ENCODE measurements around the gene TAT.
"Not testable (repeated sequence)": the region's sequence is repeated elsewhere in the genome, so short reads cannot be mapped to it uniquely, and the experiment has no call there.

Gene TAT

DNA sequence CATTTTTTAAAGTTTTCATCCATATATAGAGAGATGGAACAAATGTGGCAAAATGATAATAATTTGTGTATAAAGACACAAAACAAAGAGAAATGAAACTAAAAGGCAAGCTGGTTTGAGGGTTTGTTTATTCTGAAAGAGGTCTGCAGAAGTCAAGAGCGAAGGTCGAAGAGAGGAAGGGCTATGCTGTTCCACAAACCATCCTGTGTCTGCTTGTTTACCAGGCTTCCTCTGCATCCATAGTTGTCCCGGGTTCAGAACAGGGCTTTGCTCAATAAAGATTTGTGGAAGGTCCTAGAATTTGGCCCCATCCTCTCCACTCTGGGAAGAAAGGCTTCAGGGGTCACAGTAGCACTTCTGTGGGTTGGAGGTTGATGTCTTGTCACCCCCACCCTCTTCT lies 46.7 kb upstream of the TAT start:
- Histone ChIP-seq H3K27ac (ENCODE audit: low read length) (peak overlapping the region; percentile 30; the same call in 1 of the 2 replicates), H4K20me1 (ENCODE audit: insufficient read depth, low read length) (no peaks in the 10 kb centered on the region), H3K9ac (ENCODE audit: low read length) (peak overlapping the region; percentile 5; the same call in 1 of the 2 replicates), H3K9me2 (replicated peaks; ENCODE audit: insufficient read depth, low read length) (no peaks in the 10 kb centered on the region), H3K79me2 (ENCODE audit: low read length) (peaks cover 3% of the 10 kb centered on the region; the same call in 1 of the 2 replicates), H3K4me2 (ENCODE audit: low read depth, low read length) (peak overlapping the region; percentile 50), H3K27me3 (replicated peaks; ENCODE audit: insufficient read depth, low read length) (no peaks in the 10 kb centered on the region), H3K9me3 (replicated peaks; ENCODE audit: insufficient read depth, low read length) (no peaks in the 10 kb centered on the region), H3K36me3 (replicated peaks; ENCODE audit: insufficient read depth, low read length) (no peaks in the 10 kb centered on the region), H2AFZ (ENCODE audit: low read length) (peak overlapping the region; percentile 73), H3K4me1 (ENCODE audit: low read length) (peaks cover 24% of the 10 kb centered on the region), H3K4me3 (ENCODE audit: low read length) (peak overlapping the region; percentile 12), H3F3A (ENCODE audit: insufficient read depth, low read length) (peaks cover 4% of the 10 kb centered on the region)
- TF ChIP-seq, protein P1, sequence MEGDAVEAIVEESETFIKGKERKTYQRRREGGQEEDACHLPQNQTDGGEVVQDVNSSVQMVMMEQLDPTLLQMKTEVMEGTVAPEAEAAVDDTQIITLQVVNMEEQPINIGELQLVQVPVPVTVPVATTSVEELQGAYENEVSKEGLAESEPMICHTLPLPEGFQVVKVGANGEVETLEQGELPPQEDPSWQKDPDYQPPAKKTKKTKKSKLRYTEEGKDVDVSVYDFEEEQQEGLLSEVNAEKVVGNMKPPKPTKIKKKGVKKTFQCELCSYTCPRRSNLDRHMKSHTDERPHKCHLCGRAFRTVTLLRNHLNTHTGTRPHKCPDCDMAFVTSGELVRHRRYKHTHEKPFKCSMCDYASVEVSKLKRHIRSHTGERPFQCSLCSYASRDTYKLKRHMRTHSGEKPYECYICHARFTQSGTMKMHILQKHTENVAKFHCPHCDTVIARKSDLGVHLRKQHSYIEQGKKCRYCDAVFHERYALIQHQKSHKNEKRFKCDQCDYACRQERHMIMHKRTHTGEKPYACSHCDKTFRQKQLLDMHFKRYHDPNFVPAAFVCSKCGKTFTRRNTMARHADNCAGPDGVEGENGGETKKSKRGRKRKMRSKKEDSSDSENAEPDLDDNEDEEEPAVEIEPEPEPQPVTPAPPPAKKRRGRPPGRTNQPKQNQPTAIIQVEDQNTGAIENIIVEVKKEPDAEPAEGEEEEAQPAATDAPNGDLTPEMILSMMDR (IDR thresholded peaks at IDR 0.05; ENCODE audit: low read length) = no peak
- TF ChIP-seq EZH2phosphoT487 (IDR thresholded peaks at IDR 0.05; ENCODE audit: low read length) = no peak
- peak; percentile 59 for DNase-seq

DNA sequence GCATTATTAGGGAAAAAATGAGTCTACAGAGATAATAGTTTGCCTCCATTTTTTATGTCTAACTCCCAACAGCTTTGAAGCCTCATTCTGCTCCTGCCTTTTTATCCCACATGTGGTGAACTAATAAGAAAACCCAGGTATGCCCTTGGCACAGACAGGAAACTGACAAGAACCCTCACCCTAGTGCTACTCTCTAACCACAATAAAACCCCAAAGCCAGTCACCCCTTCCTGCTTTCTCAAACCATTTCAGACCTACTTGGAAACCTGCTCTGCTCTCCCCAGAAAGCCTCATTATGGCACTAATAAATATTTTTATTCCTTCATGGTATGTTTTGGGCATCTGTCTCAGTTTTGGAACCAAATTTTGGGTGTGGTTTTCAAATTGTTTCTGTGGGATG lies 45.2 kb upstream of the TAT start:
- H3K27me3 ChIP-seq (replicated peaks; ENCODE audit: insufficient read depth, low read length) = no peaks in the 10 kb centered on the region
- no peak overlapping the region for H2AFZ ChIP-seq (ENCODE audit: low read length)
- H3K9me3 ChIP-seq (replicated peaks; ENCODE audit: insufficient read depth, low read length) = no peaks in the 10 kb centered on the region
- no peak overlapping the region for H3K9ac ChIP-seq (ENCODE audit: low read length)
- H3K36me3 ChIP-seq (replicated peaks; ENCODE audit: insufficient read depth, low read length) = no peaks in the 10 kb centered on the region
- peak; percentile 41 for DNase-seq
- peak overlapping the region; percentile 60 for H3K4me2 ChIP-seq (ENCODE audit: low read depth, low read length)
- H4K20me1 ChIP-seq (ENCODE audit: insufficient read depth, low read length) = no peaks in the 10 kb centered on the region
- H3K79me2 ChIP-seq (ENCODE audit: low read length) = peaks cover 3% of the 10 kb centered on the region; the same call in 1 of the 2 replicates
- H3K27ac ChIP-seq (ENCODE audit: low read length) = peak overlapping the region; percentile 23; the same call in 1 of the 2 replicates
- H3K4me1 ChIP-seq (ENCODE audit: low read length) = peaks cover 24% of the 10 kb centered on the region
- H3K4me3 ChIP-seq (ENCODE audit: low read length) = no peak overlapping the region
- no peaks in the 10 kb centered on the region for H3K9me2 ChIP-seq (replicated peaks; ENCODE audit: insufficient read depth, low read length)
- TF ChIP-seq EZH2 (optimal IDR thresholded peaks at IDR 0.05; ENCODE audit: low read depth, low read length) = no peak
- TF ChIP-seq EZH2phosphoT487 (IDR thresholded peaks at IDR 0.05; ENCODE audit: low read length) = no peak
- TF ChIP-seq, protein P1 (IDR thresholded peaks at IDR 0.05; ENCODE audit: low read length) = no peak
- H3F3A ChIP-seq (ENCODE audit: insufficient read depth, low read length) = peaks cover 4% of the 10 kb centered on the region

DNA sequence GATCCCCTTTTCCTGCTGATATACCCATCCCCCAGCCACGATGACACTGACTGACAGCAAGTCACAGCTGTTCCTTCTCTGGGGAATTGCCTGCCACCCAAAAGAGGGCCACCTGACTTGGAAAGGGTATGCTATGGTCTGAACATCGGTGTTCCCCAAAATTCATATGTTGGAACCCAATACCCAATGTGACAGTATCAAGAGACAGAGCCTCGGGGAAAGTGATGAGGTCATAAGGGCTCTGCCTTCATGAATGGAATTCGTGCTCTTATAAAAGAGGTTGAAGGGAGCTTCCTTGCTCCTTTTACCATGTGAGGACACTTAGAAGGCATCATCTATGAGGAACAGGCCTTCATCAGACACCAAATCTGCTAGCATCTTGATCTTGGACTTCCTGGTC lies 41.5 kb upstream of the TAT start:
- no peak overlapping the region for H2AFZ ChIP-seq (ENCODE audit: low read length)
- H3K27ac ChIP-seq (ENCODE audit: low read length) = no peak overlapping the region
- H3K9ac ChIP-seq (ENCODE audit: low read length) = no peak overlapping the region
- H3K27me3 ChIP-seq (replicated peaks; ENCODE audit: insufficient read depth, low read length) = no peaks in the 10 kb centered on the region
- no peaks in the 10 kb centered on the region for H4K20me1 ChIP-seq (ENCODE audit: insufficient read depth, low read length)
- H3K4me3 ChIP-seq (ENCODE audit: low read length) = no peak overlapping the region
- no peak overlapping the region for H3K4me2 ChIP-seq (ENCODE audit: low read depth, low read length)
- no peaks in the 10 kb centered on the region for H3K79me2 ChIP-seq (ENCODE audit: low read length)
- H3K4me1 ChIP-seq (ENCODE audit: low read length) = peaks cover 16% of the 10 kb centered on the region
- no peak for DNase-seq
- peaks cover 4% of the 10 kb centered on the region for H3F3A ChIP-seq (ENCODE audit: insufficient read depth, low read length)
- H3K36me3 ChIP-seq (replicated peaks; ENCODE audit: insufficient read depth, low read length) = no peaks in the 10 kb centered on the region
- no peak for TF ChIP-seq EZH2 (optimal IDR thresholded peaks at IDR 0.05; ENCODE audit: low read depth, low read length)
- TF ChIP-seq EZH2phosphoT487 (IDR thresholded peaks at IDR 0.05; ENCODE audit: low read length) = no peak
- TF ChIP-seq, protein P1 (IDR thresholded peaks at IDR 0.05; ENCODE audit: low read length) = no peak
- no peaks in the 10 kb centered on the region for H3K9me3 ChIP-seq (replicated peaks; ENCODE audit: insufficient read depth, low read length)
- H3K9me2 ChIP-seq (replicated peaks; ENCODE audit: insufficient read depth, low read length) = no peaks in the 10 kb centered on the region

DNA sequence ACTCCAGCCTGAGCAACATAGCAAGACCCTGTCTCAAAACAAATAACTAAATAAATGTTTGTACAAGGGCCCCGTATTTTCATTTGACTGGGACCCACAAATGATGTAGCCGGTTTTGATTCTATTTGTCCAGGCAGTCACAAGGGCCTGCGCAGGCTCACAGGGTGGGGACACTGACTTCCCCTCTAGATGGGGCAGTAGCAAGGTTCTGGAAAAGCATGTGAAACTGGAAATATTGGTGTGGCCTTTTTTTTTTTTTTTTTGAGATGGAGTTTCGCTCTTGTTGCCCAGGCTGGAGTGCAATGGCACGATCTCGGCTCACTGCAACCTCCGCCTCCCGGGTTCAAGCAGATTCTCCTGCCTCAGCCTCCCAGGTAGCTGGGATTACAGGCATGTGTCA lies 38.1 kb upstream of the TAT start:
- H3K4me2 ChIP-seq (ENCODE audit: low read depth, low read length); H4K20me1 ChIP-seq (ENCODE audit: insufficient read depth, low read length); H3K4me1 ChIP-seq (ENCODE audit: low read length); H3K79me2 ChIP-seq (ENCODE audit: low read length); H3K27me3 ChIP-seq (replicated peaks; ENCODE audit: insufficient read depth, low read length); H3K4me3 ChIP-seq (ENCODE audit: low read length); DNase-seq; H2AFZ ChIP-seq (ENCODE audit: low read length); H3F3A ChIP-seq (ENCODE audit: insufficient read depth, low read length); H3K9ac ChIP-seq (ENCODE audit: low read length); H3K9me2 ChIP-seq (replicated peaks; ENCODE audit: insufficient read depth, low read length); H3K36me3 ChIP-seq (replicated peaks; ENCODE audit: insufficient read depth, low read length); H3K27ac ChIP-seq (ENCODE audit: low read length); H3K9me3 ChIP-seq (replicated peaks; ENCODE audit: insufficient read depth, low read length): not testable (repeated sequence)

Data from MM.1S (cell line).